Measurements from ENCODE around the gene TTYH3. TPM values are rescaled to one million over a fixed set of nuclear protein-coding genes. Genes with fewer than 3 reads are reported as not detected.

TTYH3 gene
- total and polyA plus RNA-seq, 2 of the 13 experiments (the other 11 are each of a cell fraction or from before 2014, with no cell fraction given) = 26.3 to 50.0 TPM

DNA sequence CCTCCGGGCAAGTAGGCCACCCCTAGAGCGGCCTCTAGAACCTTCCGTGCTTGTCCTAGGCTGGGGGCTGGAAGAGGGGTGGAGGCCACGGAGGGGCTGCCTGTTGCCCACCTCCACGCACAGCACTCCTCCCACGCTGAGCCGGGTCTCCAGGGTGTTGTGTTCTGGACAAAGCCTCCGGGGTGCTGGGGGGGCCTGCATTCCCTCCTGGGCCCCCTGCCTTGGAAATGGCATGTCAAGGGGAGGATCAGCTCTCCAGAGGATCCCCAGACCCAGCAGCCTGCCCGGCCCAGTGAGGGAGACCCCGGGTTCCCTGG lies 8.1 kb upstream of the TTYH3 start (continued):
- TF ChIP-seq ZNF296 (CRISPR knock-in tag; conservative IDR thresholded peaks at IDR 0.05) (0 out of 2 replicates have a peak, but pooled peaks have one; percentile 11), ZNF543 (CRISPR knock-in tag; IDR thresholded peaks at IDR 0.05) (peak; percentile 69; the same call in 1 of the 2 replicates), ZNF547 (CRISPR knock-in tag; IDR thresholded peaks at IDR 0.05) (0 out of 2 replicates have a peak, but pooled peaks have one; percentile 0), ZNF101 (CRISPR knock-in tag; IDR thresholded peaks at IDR 0.05; ENCODE audit: borderline replicate concordance, low read depth) (no peak), PRPF4 (IDR thresholded peaks at IDR 0.05; ENCODE audit: low read depth, low read length, poor library complexity, severe bottlenecking) (no peak), FOSL1 (CRISPR knock-in tag; IDR thresholded peaks at IDR 0.05; ENCODE audit: borderline replicate concordance) (no peak)
- TF ChIP-seq, protein P1, sequence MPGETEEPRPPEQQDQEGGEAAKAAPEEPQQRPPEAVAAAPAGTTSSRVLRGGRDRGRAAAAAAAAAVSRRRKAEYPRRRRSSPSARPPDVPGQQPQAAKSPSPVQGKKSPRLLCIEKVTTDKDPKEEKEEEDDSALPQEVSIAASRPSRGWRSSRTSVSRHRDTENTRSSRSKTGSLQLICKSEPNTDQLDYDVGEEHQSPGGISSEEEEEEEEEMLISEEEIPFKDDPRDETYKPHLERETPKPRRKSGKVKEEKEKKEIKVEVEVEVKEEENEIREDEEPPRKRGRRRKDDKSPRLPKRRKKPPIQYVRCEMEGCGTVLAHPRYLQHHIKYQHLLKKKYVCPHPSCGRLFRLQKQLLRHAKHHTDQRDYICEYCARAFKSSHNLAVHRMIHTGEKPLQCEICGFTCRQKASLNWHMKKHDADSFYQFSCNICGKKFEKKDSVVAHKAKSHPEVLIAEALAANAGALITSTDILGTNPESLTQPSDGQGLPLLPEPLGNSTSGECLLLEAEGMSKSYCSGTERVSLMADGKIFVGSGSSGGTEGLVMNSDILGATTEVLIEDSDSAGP (CRISPR knock-in tag; IDR thresholded peaks at IDR 0.05; ENCODE audit: borderline replicate concordance) = peak; percentile 50; the same call in 1 of the 2 replicates
- TF ChIP-seq, protein P2, sequence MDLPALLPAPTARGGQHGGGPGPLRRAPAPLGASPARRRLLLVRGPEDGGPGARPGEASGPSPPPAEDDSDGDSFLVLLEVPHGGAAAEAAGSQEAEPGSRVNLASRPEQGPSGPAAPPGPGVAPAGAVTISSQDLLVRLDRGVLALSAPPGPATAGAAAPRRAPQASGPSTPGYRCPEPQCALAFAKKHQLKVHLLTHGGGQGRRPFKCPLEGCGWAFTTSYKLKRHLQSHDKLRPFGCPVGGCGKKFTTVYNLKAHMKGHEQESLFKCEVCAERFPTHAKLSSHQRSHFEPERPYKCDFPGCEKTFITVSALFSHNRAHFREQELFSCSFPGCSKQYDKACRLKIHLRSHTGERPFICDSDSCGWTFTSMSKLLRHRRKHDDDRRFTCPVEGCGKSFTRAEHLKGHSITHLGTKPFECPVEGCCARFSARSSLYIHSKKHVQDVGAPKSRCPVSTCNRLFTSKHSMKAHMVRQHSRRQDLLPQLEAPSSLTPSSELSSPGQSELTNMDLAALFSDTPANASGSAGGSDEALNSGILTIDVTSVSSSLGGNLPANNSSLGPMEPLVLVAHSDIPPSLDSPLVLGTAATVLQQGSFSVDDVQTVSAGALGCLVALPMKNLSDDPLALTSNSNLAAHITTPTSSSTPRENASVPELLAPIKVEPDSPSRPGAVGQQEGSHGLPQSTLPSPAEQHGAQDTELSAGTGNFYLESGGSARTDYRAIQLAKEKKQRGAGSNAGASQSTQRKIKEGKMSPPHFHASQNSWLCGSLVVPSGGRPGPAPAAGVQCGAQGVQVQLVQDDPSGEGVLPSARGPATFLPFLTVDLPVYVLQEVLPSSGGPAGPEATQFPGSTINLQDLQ (CRISPR knock-in tag; IDR thresholded peaks at IDR 0.05) = 0 out of 2 replicates have a peak, but pooled peaks have one; percentile 18

Data from HepG2 (cell line).